HepG2 (cell line): ENCODE data around the gene RANGRF. TPM values are rescaled to one million over a fixed set of nuclear protein-coding genes. Genes with fewer than 3 reads are reported as not detected.

Experiments
- ARID2 ChIP-seq: sonication (generic); formaldehyde crosslinking; IDR thresholded peaks from 2 replicates; pipeline ENCODE4 v1.8.1; 2022; ENCODE audit warnings: mild to moderate bottlenecking, missing genetic modification reagents, borderline replicate concordance
- ARID4A ChIP-seq: sonication (generic); formaldehyde crosslinking; IDR thresholded peaks from 2 replicates; pipeline ENCODE4 v1.5.0; 2020; ENCODE audit warnings: mild to moderate bottlenecking, missing genetic modification reagents, borderline replicate concordance
- CBX2 ChIP-seq, 2 experiments: fragments of 200-600 bp in 1 of 2; sonication (generic); formaldehyde crosslinking in 1 of 2; IDR thresholded peaks; 2 replicates each; pipeline versions ENCODE4 v1.7.0 to v1.8.1; 2018 to 2022; ENCODE audit warnings: low read depth in 2 of 2, low read length in 1 of 2, mild to moderate bottlenecking in 1 of 2, missing genetic modification reagents in 1 of 2
- CCDC6 ChIP-seq: sonication (generic); formaldehyde crosslinking; IDR thresholded peaks from 2 replicates; pipeline ENCODE4 v1.8.1; 2022; ENCODE audit warnings: mild to moderate bottlenecking, missing genetic modification reagents, moderate library complexity
- HNRNPL ChIP-seq: fragments of 200-400 bp; formaldehyde crosslinking; IDR thresholded peaks from 2 replicates; pipeline ENCODE4 v1.6.1; 2017; ENCODE audit warnings: mild to moderate bottlenecking, low read depth, low read length
- KLF12 ChIP-seq: sonication (generic); formaldehyde crosslinking; IDR thresholded peaks from 2 replicates; pipeline ENCODE4 v1.4.0; 2020; ENCODE audit warnings: missing genetic modification reagents, borderline replicate concordance
- NCOA1 ChIP-seq: sonication (generic); formaldehyde crosslinking; IDR thresholded peaks from 2 replicates; pipeline ENCODE4 v1.9.0; 2021; ENCODE audit warnings: missing genetic modification reagents
- NR1H2 ChIP-seq: sonication (generic); formaldehyde crosslinking; IDR thresholded peaks from 2 replicates; pipeline ENCODE4 v1.8.1; 2022; ENCODE audit warnings: low read depth, missing genetic modification reagents, borderline replicate concordance
- SSRP1 ChIP-seq: IDR thresholded peaks from 2 replicates; pipeline ENCODE4 v1.6.1; 2016; ENCODE audit warnings: control low read depth
- TBX2 ChIP-seq: sonication (generic); formaldehyde crosslinking; IDR thresholded peaks from 2 replicates; pipeline ENCODE4 v1.5.0; 2020; ENCODE audit warnings: missing genetic modification reagents, mild to moderate bottlenecking, borderline replicate concordance
- ZBTB39 ChIP-seq: sonication (generic); formaldehyde crosslinking; IDR thresholded peaks from 2 replicates; pipeline ENCODE4 v1.5.0; 2020; ENCODE audit warnings: missing genetic modification reagents
- ZNF292 ChIP-seq: sonication (generic); formaldehyde crosslinking; IDR thresholded peaks from 2 replicates; pipeline ENCODE4 v1.8.1; 2022; ENCODE audit warnings: mild to moderate bottlenecking, low read depth, missing genetic modification reagents, borderline replicate concordance
- ZNF337 ChIP-seq: sonication (generic); formaldehyde crosslinking; IDR thresholded peaks from 2 replicates; pipeline ENCODE4 v1.5.1; 2020; ENCODE audit warnings: missing genetic modification reagents, low read depth, mild to moderate bottlenecking, borderline replicate concordance
- ZNF562 ChIP-seq: sonication (generic); formaldehyde crosslinking; IDR thresholded peaks from 2 replicates; pipeline ENCODE4 v1.8.0; 2022; ENCODE audit warnings: missing genetic modification reagents, borderline replicate concordance
- ZNF567 ChIP-seq: sonication (generic); formaldehyde crosslinking; IDR thresholded peaks from 2 replicates; pipeline ENCODE4 v1.8.1; 2023; ENCODE audit warnings: mild to moderate bottlenecking, missing genetic modification reagents, borderline replicate concordance
- ZNF687 ChIP-seq: sonication (generic); formaldehyde crosslinking; IDR thresholded peaks from 2 replicates; pipeline ENCODE4 v1.5.1; 2020; ENCODE audit warnings: mild to moderate bottlenecking, missing genetic modification reagents, moderate library complexity
- ZNF713 ChIP-seq: sonication (generic); formaldehyde crosslinking; IDR thresholded peaks from 2 replicates; pipeline ENCODE4 v1.4.0; 2020; ENCODE audit warnings: mild to moderate bottlenecking, missing genetic modification reagents
- polyA plus RNA-seq, 8 experiments: library from polyadenylated mRNA; depleted of rRNA in 3 of 8; stranded (reverse) in 7 of 8; unstranded in 1 of 8; fragments of >200 nt; fragmentation: Illumina TruSeq in 4 of 8; extraction: Trizol in 4 of 8; gene quantifications; 2 replicates each; pipeline versions ENCODE4 v1.2.1 to v1.2.3, GENCODE V29; 2011 to 2016; ENCODE audit warnings: low read depth in 4 of 8, missing spikeins in 1 of 8, mixed read lengths in 1 of 8; ENCODE audit not compliant: insufficient read depth in 1 of 8
- total RNA-seq, 5 experiments: library from RNA; depleted of rRNA; stranded (reverse); fragments of >200 nt; fragmentation: Illumina TruSeq; extraction: Trizol; gene quantifications; 2 replicates each; pipeline ENCODE4 v1.2.3, GENCODE V29; 2016; ENCODE audit warnings: low read depth in 1 of 5

RANGRF gene
- total and polyA plus RNA-seq, 2 of the 13 experiments (the other 11 are each of a cell fraction or from before 2014, with no cell fraction given), result 18.6 to 40.7 TPM

DNA sequence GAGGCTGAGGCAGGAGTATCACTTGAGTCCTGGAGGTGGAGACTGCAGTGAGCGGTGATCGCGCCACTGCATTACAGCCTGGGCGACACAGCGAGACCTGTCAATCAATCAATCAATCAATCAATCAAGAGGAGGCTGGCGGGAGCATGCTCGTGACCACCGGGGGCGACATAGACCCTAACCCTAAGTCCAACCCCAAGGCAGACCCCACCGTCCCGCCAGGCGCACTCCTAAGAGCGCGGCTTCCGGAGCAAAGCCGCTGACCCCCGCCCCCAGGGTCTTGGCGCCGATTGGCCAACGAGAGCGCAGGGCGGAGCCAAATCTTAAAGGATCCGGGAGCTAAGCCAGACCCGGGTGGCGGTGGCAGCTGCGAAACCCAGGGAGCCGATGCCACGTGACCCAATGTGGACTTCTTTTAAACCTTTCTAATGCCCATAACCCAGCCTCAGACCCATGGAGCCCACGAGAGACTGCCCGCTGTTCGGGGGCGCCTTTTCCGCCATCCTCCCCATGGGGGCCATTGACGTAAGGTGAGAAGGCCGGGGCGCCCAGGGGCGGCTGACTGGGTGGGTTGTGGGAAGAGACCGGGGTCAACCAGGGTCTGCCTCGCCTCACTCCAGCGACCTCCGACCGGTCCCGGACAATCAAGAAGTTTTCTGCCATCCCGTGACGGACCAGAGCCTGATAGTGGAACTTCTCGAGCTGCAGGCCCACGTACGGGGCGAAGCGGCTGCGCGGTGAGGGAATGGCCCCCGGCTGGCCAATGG is at the start of gene RANGRF (continued):
- peak; percentile 94 for TF ChIP-seq ZNF687
- TF ChIP-seq ZNF713 (CRISPR knock-in tag), result no peak
- peak; percentile 74 for TF ChIP-seq ARID2 (CRISPR knock-in tag)
- TF ChIP-seq CBX2 (IDR thresholded peaks at IDR 0.05; ENCODE audit: low read depth, low read length), result no peak
- no peak for TF ChIP-seq CBX2 (CRISPR knock-in tag; IDR thresholded peaks at IDR 0.05; ENCODE audit: low read depth)
- no peak for TF ChIP-seq SSRP1 (CRISPR knock-in tag)
- no peak for TF ChIP-seq ZNF567 (CRISPR knock-in tag)
- TF ChIP-seq ZNF292 (CRISPR knock-in tag), result no peak
- TF ChIP-seq ZBTB39, result 0 out of 2 replicates have a peak, but pooled peaks have one; percentile 67
- peak; percentile 91 for TF ChIP-seq ARID4A (CRISPR knock-in tag)
- peak; percentile 73; the same call in 1 of the 2 replicates for TF ChIP-seq ZNF337 (CRISPR knock-in tag)
- TF ChIP-seq TBX2 (CRISPR knock-in tag), result peak; percentile 43; the same call in 1 of the 2 replicates
- no peak for TF ChIP-seq HNRNPL
- no peak for TF ChIP-seq KLF12
- TF ChIP-seq NR1H2 (CRISPR knock-in tag), result 0 out of 2 replicates have a peak, but pooled peaks have one; percentile 52
- no peak for TF ChIP-seq CCDC6 (CRISPR knock-in tag)
- TF ChIP-seq ZNF562 (CRISPR knock-in tag), result no peak
- TF ChIP-seq NCOA1, result peak; percentile 81; the same call in 1 of the 2 replicates
